Breast epithelium (tissue), 4 donors: ENCODE results near the gene XPO6. TPM values are rescaled to one million over a fixed set of nuclear protein-coding genes. Genes with fewer than 3 reads are reported as not detected.

Source experiments
- DNase-seq, 2 donors: peaks; one replicate each; pipeline ENCODE4 v3.0.0-alpha.2; 2019; ENCODE audit warnings: low spot score in 2 of 2
- H3K27ac ChIP-seq, 2 donors: fragments of 200-600 bp; sonication (generic) in 1 of 2; one replicate each; pipeline ENCODE4 v1.5.1; 2016 to 2019; ENCODE audit warnings: mild to moderate bottlenecking in 1 of 2
- H3K27me3 ChIP-seq, 2 donors: fragments of 200-600 bp; sonication (generic) in 1 of 2; one replicate each; pipeline versions ENCODE4 v1.5.1 to v1.6.0; 2017 to 2019; ENCODE audit warnings: control low read depth in 1 of 2, mild to moderate bottlenecking in 1 of 2
- H3K36me3 ChIP-seq: fragments of 200-600 bp; one replicate; pipeline ENCODE4 v1.5.1; 2019
- H3K4me1 ChIP-seq, 2 donors: fragments of 200-600 bp; sonication (generic); one replicate each; pipeline ENCODE4 v1.5.1; 2016 to 2019; ENCODE audit warnings: control low read depth in 1 of 2
- H3K4me3 ChIP-seq, 3 donors: fragments of 200-600 bp; sonication (generic); 1 replicate in 2 of 3; 2 replicates in 1 of 3; pipeline ENCODE4 v1.5.1; 2016 to 2019; ENCODE audit warnings: mild to moderate bottlenecking in 3 of 3, moderate library complexity in 2 of 3
- H3K9me3 ChIP-seq, 2 donors: fragments of 200-600 bp; sonication (generic) in 1 of 2; one replicate each; pipeline ENCODE4 v1.5.1; 2016 to 2019; ENCODE audit warnings: control low read depth in 1 of 2
- CTCF ChIP-seq, 3 donors: fragments of 450-650 bp; IDR thresholded peaks; one replicate each; pipeline ENCODE4 v1.5.1; 2016 to 2017; ENCODE audit warnings: antibody characterized with exemption in 3 of 3, mild to moderate bottlenecking in 3 of 3, moderate library complexity in 3 of 3
- POLR2A ChIP-seq: fragments of 450-650 bp; IDR thresholded peaks from one replicate; pipeline ENCODE4 v1.6.1; 2016; ENCODE audit warnings: antibody characterized with exemption, mild to moderate bottlenecking, moderate library complexity
- POLR2AphosphoS5 ChIP-seq, 3 donors: sonication (generic); formaldehyde crosslinking; IDR thresholded peaks; one replicate each; pipeline ENCODE4 v1.6.1; 2017; ENCODE audit warnings: antibody characterized with exemption in 3 of 3
- intact Hi-C: fragments of 100-400 bp; cut with DNase I; formaldehyde crosslinking; loops from one replicate; pipeline ENCODE4 v1.15.1; 2023; ENCODE audit warnings: low total_unique reads
- total RNA-seq, 3 donors: library from RNA; depleted of rRNA; stranded (reverse); fragments of >200 nt; gene quantifications; one replicate each; pipeline ENCODE4 v1.1.0, GENCODE V29; 2016

XPO6 gene
- total RNA-seq, 3 donors from 2014 or later: 66.4 to 84.6 (median 67.4) TPM

- Histone ChIP-seq H3K4me3 (no peak overlapping the region), H3K27ac (no peak overlapping the region), H3K36me3 (no peaks in the 10 kb centered on the region), H3K27me3 (no peaks in the 10 kb centered on the region), H3K9me3 (no peaks in the 10 kb centered on the region), H3K4me1 (no peaks in the 10 kb centered on the region)
- TF ChIP-seq CTCF (IDR thresholded peaks at IDR 0.05) (no peak), POLR2AphosphoS5 (IDR thresholded peaks at IDR 0.05) (no peak), POLR2A (no peak)
- intact Hi-C loops: no loop called here
- no peak for DNase-seq
Observed at GRCh38 chr16:28217326-28217725, 5.6 kb upstream of the XPO6 start.

- H3K9me3 ChIP-seq: no peaks in the 10 kb centered on the region
- no peak overlapping the region for H3K4me3 ChIP-seq
- H3K36me3 ChIP-seq: no peaks in the 10 kb centered on the region
- H3K4me1 ChIP-seq: peaks cover 0 to 6% of the 10 kb centered on the region in 2 donors
- intact Hi-C loops: no loop called here
- no peak overlapping the region for H3K27ac ChIP-seq
- DNase-seq: no peak
- no peak for TF ChIP-seq POLR2A
- TF ChIP-seq CTCF (IDR thresholded peaks at IDR 0.05): no peak
- no peak for TF ChIP-seq POLR2AphosphoS5 (IDR thresholded peaks at IDR 0.05)
- H3K27me3 ChIP-seq: no peaks in the 10 kb centered on the region
Observed at GRCh38 chr16:28213396-28213795, 1.6 kb upstream of the XPO6 start.

GRCh38 chr16:28212532-28212873 is 738 bp upstream of the XPO6 start:
- H3K36me3 ChIP-seq: no peaks in the 10 kb centered on the region
- DNase-seq: no peak
- H3K4me1 ChIP-seq: peaks cover 0 to 6% of the 10 kb centered on the region in 2 donors
- intact Hi-C loops: no loop called here
- no peak for TF ChIP-seq CTCF (IDR thresholded peaks at IDR 0.05)
- TF ChIP-seq POLR2A: no peak
- TF ChIP-seq POLR2AphosphoS5 (IDR thresholded peaks at IDR 0.05): no peak
- H3K4me3 ChIP-seq: peak overlapping the region; percentile 67 to 92 (median 86)
- H3K27me3 ChIP-seq: no peaks in the 10 kb centered on the region
- H3K9me3 ChIP-seq: no peaks in the 10 kb centered on the region
- H3K27ac ChIP-seq: peak overlapping the region in 1 of 2 donors; percentile 83

- Histone ChIP-seq H3K4me3 (peak overlapping the region; percentile 67 to 92 (median 86)), H3K27me3 (no peaks in the 10 kb centered on the region), H3K36me3 (no peaks in the 10 kb centered on the region), H3K9me3 (no peaks in the 10 kb centered on the region), H3K4me1 (peaks cover 0 to 6% of the 10 kb centered on the region in 2 donors), H3K27ac (peak overlapping the region; percentile 83 to 91)
- peak; percentile 22 to 59 for DNase-seq
- TF ChIP-seq POLR2AphosphoS5 (IDR thresholded peaks at IDR 0.05): no peak
- TF ChIP-seq POLR2A: no peak
- no peak for TF ChIP-seq CTCF (IDR thresholded peaks at IDR 0.05)
- intact Hi-C loops: no loop called here
Observed at GRCh38 chr16:28210979-28211588, 681 bp downstream of the XPO6 start.

- H3K4me1 ChIP-seq: peaks cover 0 to 6% of the 10 kb centered on the region in 2 donors
- H3K27ac ChIP-seq: peak overlapping the region; percentile 19 to 91
- H3K27me3 ChIP-seq: no peaks in the 10 kb centered on the region
- no peaks in the 10 kb centered on the region for H3K36me3 ChIP-seq
- peak overlapping the region; percentile 67 to 92 (median 86) for H3K4me3 ChIP-seq
- TF ChIP-seq CTCF (IDR thresholded peaks at IDR 0.05): no peak
- TF ChIP-seq POLR2AphosphoS5 (IDR thresholded peaks at IDR 0.05): no peak
- no peak for TF ChIP-seq POLR2A
- no peaks in the 10 kb centered on the region for H3K9me3 ChIP-seq
- intact Hi-C loops: no loop called here
- no peak for DNase-seq
Observed at GRCh38 chr16:28210264-28210663, 1.5 kb downstream of the XPO6 start.
